Activated effector memory CD4-positive, alpha-beta T cell treated with anti-CD3 and anti-CD28 coated beads, Interleukin-2, amount 50 U/mL, for 16 hours (primary cell): Measurements from ENCODE around the gene ZSCAN10.
A peak's percentile ranks its signal among the peaks of the same experiment; 100 is the strongest.
"Not testable (repeated sequence)": the region's sequence is repeated elsewhere in the genome, so short reads cannot be mapped to it uniquely, and the experiment has no call there.

Source experiments
- DNase-seq: peaks from one replicate; pipeline ENCODE4 v3.0.0-alpha.2; 2020

ZSCAN10 gene

GRCh38 chr16:3098459-3099394, at the start of gene ZSCAN10:
TSS of gene ZSCAN10 (minus strand) at chr16:3099294. CDS start at chr16:3092937, 6,357 bp downstream.
- DNase-seq = no peak

- no peak for DNase-seq
Measured at GRCh38 chr16:3148256-3149192, 49.4 kb upstream of the ZSCAN10 start.

- DNase-seq = no peak
Measured at GRCh38 chr16:3147757-3148104, 48.6 kb upstream of the ZSCAN10 start.

GRCh38 chr16:3147046-3147756, 48.1 kb upstream of the ZSCAN10 start:
- DNase-seq = no peak

- DNase-seq = no peak
Measured at GRCh38 chr16:3145660-3146059, 46.6 kb upstream of the ZSCAN10 start.

GRCh38 chr16:3145151-3145550, 46.1 kb upstream of the ZSCAN10 start:
- DNase-seq = no peak

GRCh38 chr16:3144321-3144983, 45.4 kb upstream of the ZSCAN10 start:
- DNase-seq = no peak

- DNase-seq = no peak
Measured at GRCh38 chr16:3143598-3144320, 44.7 kb upstream of the ZSCAN10 start.

GRCh38 chr16:3143189-3143588, 44.1 kb upstream of the ZSCAN10 start:
- no peak for DNase-seq

- no peak for DNase-seq
Measured at GRCh38 chr16:3142770-3143169, 43.7 kb upstream of the ZSCAN10 start.

- DNase-seq = no peak
Measured at GRCh38 chr16:3142327-3142726, 43.2 kb upstream of the ZSCAN10 start.

- no peak for DNase-seq
Measured at GRCh38 chr16:3141781-3142311, 42.8 kb upstream of the ZSCAN10 start.

- DNase-seq = no peak
Measured at GRCh38 chr16:3140603-3141427, 41.7 kb upstream of the ZSCAN10 start.

- DNase-seq = not testable (repeated sequence)
Measured at GRCh38 chr16:3139561-3139960, 40.5 kb upstream of the ZSCAN10 start.

- no peak for DNase-seq
Measured at GRCh38 chr16:3138823-3139426, 39.8 kb upstream of the ZSCAN10 start.

GRCh38 chr16:3138342-3138741, 39.2 kb upstream of the ZSCAN10 start:
- no peak for DNase-seq

- no peak for DNase-seq
Measured at GRCh38 chr16:3137267-3137666, 38.2 kb upstream of the ZSCAN10 start.

GRCh38 chr16:3135126-3135715, 36.1 kb upstream of the ZSCAN10 start:
- DNase-seq = no peak

GRCh38 chr16:3134338-3135125, 35.4 kb upstream of the ZSCAN10 start, which contains the start of gene ZNF213:
TSS of gene ZNF213 (plus strand) at chr16:3135029. CDS start at chr16:3137281, 2,252 bp downstream.
- DNase-seq = peak; percentile 97
